K562 (cell line): ENCODE results near the gene NTSR1. TPM values are rescaled to one million over a fixed set of nuclear protein-coding genes. Genes with fewer than 3 reads are reported as not detected.

Experiments
- ATAC-seq: fragments of 200-7000 bp; cut with Tn5 transposase; 3 replicates; pipeline ENCODE4 v1.9.1; 2020; ENCODE audit warnings: moderate library complexity
- BruUV-seq: library from RNA; stranded (reverse); fragments of 400-500 nt; replicated peaks from 2 replicates; lab custom pipeline; 2021; lab: Mats Ljungman, UMichigan
- CTCF ChIA-PET: fragments of 300-600 bp; formaldehyde crosslinking; extraction: SDS; loops from one replicate; lab custom pipeline; 2021; ENCODE audit warnings: low intra/inter-chr PET ratio; lab: Yijun Ruan, JAX
- POLR2A ChIA-PET: fragments of 300-600, 350-650 bp; sonication (Branson Sonifier 250); formaldehyde crosslinking; extraction: SDS; loops from one replicate; lab custom pipeline; 2021; ENCODE audit warnings: antibody characterized with exemption, inconsistent platforms; lab: Yijun Ruan, JAX
- DNase-seq, 4 experiments: peaks; one replicate each; pipeline versions ENCODE4 v3.0.0 to v3.0.0-alpha.2; 2011 to 2018; ENCODE audit warnings: low spot score in 3 of 4, mixed read lengths in 3 of 4; ENCODE audit errors: extremely low read depth in 1 of 4
- FAIRE-seq: peaks from 2 replicates; lab custom pipeline; 2011; peaks lifted over from hg19 to GRCh38; lab: Jason Lieb, UNC
- H2AFZ ChIP-seq: 2 replicates; pipeline ENCODE4 v1.6.0; 2011; ENCODE audit warnings: low read depth, low read length, control low read depth, inconsistent platforms
- H3K27ac ChIP-seq: fragments of 200-600 bp; 3 replicates; pipeline ENCODE4 v1.8.0; 2011; ENCODE audit warnings: low read depth, mild to moderate bottlenecking, control low read depth, inconsistent platforms, low read length, moderate library complexity, mixed read lengths; ENCODE audit errors: extremely low read depth
- H3K27me3 ChIP-seq, 2 experiments: fragments of 300-600 bp in 1 of 2; 2 replicates in 1 of 2; 3 replicates in 1 of 2; pipeline versions ENCODE4 v1.6.0 to v1.8.0; 2011; ENCODE audit warnings: inconsistent platforms in 2 of 2, low read length in 2 of 2, mild to moderate bottlenecking in 1 of 2, mixed read lengths in 1 of 2, moderate library complexity in 1 of 2; ENCODE audit not compliant: control insufficient read depth in 2 of 2, insufficient read depth in 2 of 2
- H3K36me3 ChIP-seq: fragments of 300-600 bp; 3 replicates; pipeline ENCODE4 v1.8.0; 2011; ENCODE audit warnings: mild to moderate bottlenecking, low read length, inconsistent platforms; ENCODE audit not compliant: control insufficient read depth, insufficient read depth
- H3K4me1 ChIP-seq, 2 experiments: fragments of 200-600 bp in 1 of 2; replicated peaks in 1 of 2; 2 replicates in 1 of 2; 3 replicates in 1 of 2; pipeline versions ENCODE4 v1.5.1 to v1.8.0; 2011; ENCODE audit warnings: inconsistent platforms in 2 of 2, low read length in 2 of 2, mild to moderate bottlenecking in 1 of 2, mixed read lengths in 1 of 2, moderate library complexity in 1 of 2; ENCODE audit not compliant: control insufficient read depth in 2 of 2, insufficient read depth in 2 of 2
- H3K4me2 ChIP-seq: 2 replicates; pipeline ENCODE4 v1.6.1; 2011; ENCODE audit warnings: low read length, control low read depth, inconsistent platforms, mixed read lengths; ENCODE audit not compliant: insufficient read depth
- H3K4me3 ChIP-seq: fragments of 200-600 bp; sonication (generic), shearing (Covaris generic); 2 replicates; pipeline ENCODE4 v1.5.1; 2016; ENCODE audit warnings: control low read depth, inconsistent platforms
- H3K79me2 ChIP-seq: fragments of 200-600 bp; 3 replicates; pipeline ENCODE4 v1.8.0; 2011; ENCODE audit warnings: low read length, inconsistent platforms; ENCODE audit not compliant: control insufficient read depth, insufficient read depth
- H3K9ac ChIP-seq, 2 experiments: 2 replicates each; pipeline versions ENCODE4 v1.6.0 to v1.6.1; 2011; ENCODE audit warnings: low read depth in 2 of 2, low read length in 2 of 2, control low read depth in 1 of 2, inconsistent platforms in 1 of 2, mild to moderate bottlenecking in 1 of 2, mixed read lengths in 1 of 2; ENCODE audit not compliant: insufficient read depth in 1 of 2
- H3K9me1 ChIP-seq: one replicate; pipeline ENCODE4 v1.6.0; 2011; ENCODE audit warnings: inconsistent platforms, mild to moderate bottlenecking, low read length, moderate library complexity; ENCODE audit not compliant: control insufficient read depth, insufficient read depth
- H3K9me3 ChIP-seq: replicated peaks from 2 replicates; pipeline ENCODE4 v1.5.1; 2011; ENCODE audit warnings: low read depth, low read length, inconsistent platforms; ENCODE audit not compliant: control insufficient read depth, insufficient read depth
- H4K20me1 ChIP-seq: replicated peaks from 2 replicates; pipeline ENCODE4 v1.6.1; 2011; ENCODE audit warnings: low read length, inconsistent platforms, mixed read lengths; ENCODE audit not compliant: control insufficient read depth, insufficient read depth
- MAX ChIP-seq: sonication (generic); formaldehyde crosslinking; IDR thresholded peaks from 2 replicates; pipeline ENCODE4 v1.9.0; 2022; ENCODE audit warnings: mild to moderate bottlenecking, missing genetic modification reagents
- PKNOX1 ChIP-seq: fragments of 450-650 bp; IDR thresholded peaks from 2 replicates; pipeline ENCODE4 v1.6.1; 2016
- ZNF436 ChIP-seq: fragments of 250-450, 450-650 bp; sonication (Bioruptor Pico); formaldehyde crosslinking; IDR thresholded peaks from 2 replicates; pipeline ENCODE4 v1.7.0; 2020; ENCODE audit warnings: mild to moderate bottlenecking
- WGBS: fragments of 100-300 bp; shearing (Covaris generic); methylation state at CpG from one replicate; pipeline ENCODE4 v1.1.6; 2016; ENCODE audit warnings: low coverage, mixed read lengths; ENCODE audit not compliant: insufficient coverage; ENCODE audit errors: missing lambda C conversion rate; 5-methylcytosine and 5-hydroxymethylcytosine counted together
- in situ Hi-C: fragments of 300-500 bp; cut with MboI; formaldehyde crosslinking; loops from 4 replicates; pipeline ENCODE4 v1.15.0; 2018; ENCODE audit warnings: inconsistent platforms, mixed read lengths
- intact Hi-C: fragments of 100-400 bp; cut with micrococcal nuclease; formaldehyde crosslinking; loops from 2 replicates; pipeline ENCODE4 v1.14.2; 2022
- polyA plus RNA-seq, 8 experiments: library from polyadenylated mRNA; depleted of rRNA in 4 of 8; stranded (reverse) in 5 of 8; unstranded in 3 of 8; fragments of >200 nt; fragmentation: Nextera tagmentation in 2 of 8; fragmentation: Illumina TruSeq in 1 of 8; extraction: Ambion mirVana in 2 of 8; extraction: Trizol in 1 of 8; gene quantifications; 2 replicates each; pipeline versions ENCODE4 v1.2.1 to v1.2.3, GENCODE V29; 2011 to 2014; ENCODE audit warnings: inconsistent platforms in 1 of 8, missing spikeins in 1 of 8
- total RNA-seq, 7 experiments: library from RNA; depleted of rRNA in 6 of 7; stranded (reverse); fragments of >200 nt in 6 of 7; fragmentation: Illumina TruSeq in 2 of 7; extraction: Trizol in 2 of 7; gene quantifications; 2 replicates each; pipeline versions ENCODE4 v1.2.1 to v1.2.3, GENCODE V29; 2011 to 2021; ENCODE audit warnings: low replicate concordance in 1 of 7

Gene NTSR1
- total and polyA plus RNA-seq, 9 of the 15 experiments (the other 6 are each of a cell fraction or from before 2014, with no cell fraction given) = 0.04 to 0.40 (median 0.13) TPM; not detected in 3

GRCh38 chr20:62695448-62696414 lies 12.9 kb upstream of the NTSR1 start:
- 0 out of 2 replicates have a peak, but pooled peaks have one; percentile 13 for TF ChIP-seq MAX (CRISPR knock-in tag)
- TF ChIP-seq PKNOX1 = 0 out of 2 replicates have a peak, but pooled peaks have one; percentile 27
- TF ChIP-seq ZNF436 = no peak
- Histone ChIP-seq H2AFZ (no peak overlapping the region), H3K27me3 (peaks cover 63 to 97% of the 10 kb centered on the region in 2 experiments), H3K9me1 (peaks cover 2% of the 10 kb centered on the region), H3K79me2 (no peaks in the 10 kb centered on the region), H3K9ac (no peak overlapping the region), H3K4me3 (no peak overlapping the region), H4K20me1 (0 out of 2 replicates have a peak, but pooled peaks cover 13% of the 10 kb centered on the region), H3K9me3 (no peaks in the 10 kb centered on the region), H3K4me1 (peaks cover 0 to 21% of the 10 kb centered on the region in 2 experiments; a peak in 1 of 5 replicates), H3K27ac (no peak overlapping the region), H3K4me2 (no peak overlapping the region), H3K36me3 (no peaks in the 10 kb centered on the region)
- intact Hi-C loops (no loop called here), in situ Hi-C loops (no loop called here)
- BruUV-seq = no TSS peak
- WGBS = 17% methylated on average over 32 of the region's 32 CpGs
- no peak for ATAC-seq
- CTCF ChIA-PET = no interaction called here
- FAIRE-seq = no peak
- no peak for DNase-seq
- POLR2A ChIA-PET = no interaction called here
